Kidney (tissue), 14 donors: ENCODE results near the gene CARS1. TPM values are rescaled to one million over a fixed set of nuclear protein-coding genes. Genes with fewer than 3 reads are reported as not detected.

Experiments
- DNase-seq, 5 donors: peaks; one replicate each; pipeline ENCODE4 v3.0.0-alpha.2; 2013 to 2020
- FAIRE-seq: peaks from 2 replicates; lab custom pipeline; 2012; peaks lifted over from hg19 to GRCh38; lab: Jason Lieb, UNC
- H3K27ac ChIP-seq, 2 donors: one replicate each; pipeline ENCODE4 v1.7.0; 2013; ENCODE audit warnings: low read depth in 2 of 2, low read length in 2 of 2, inconsistent platforms in 1 of 2
- H3K27me3 ChIP-seq: one replicate; pipeline ENCODE4 v1.7.1; 2013; ENCODE audit warnings: low read length, inconsistent platforms; ENCODE audit not compliant: control insufficient read depth, insufficient read depth
- H3K36me3 ChIP-seq, 3 donors: one replicate each; pipeline versions ENCODE4 v1.7.0 to v1.7.1; 2013; ENCODE audit warnings: low read length in 3 of 3, control low read depth in 1 of 3, inconsistent platforms in 1 of 3; ENCODE audit not compliant: insufficient read depth in 3 of 3, control insufficient read depth in 2 of 3
- H3K4me1 ChIP-seq, 3 donors: one replicate each; pipeline versions ENCODE4 v1.7.0 to v1.7.1; 2013; ENCODE audit warnings: low read length in 3 of 3, inconsistent platforms in 1 of 3, low read depth in 1 of 3; ENCODE audit not compliant: control insufficient read depth in 2 of 3, insufficient read depth in 2 of 3
- H3K4me3 ChIP-seq, 3 donors: one replicate each; pipeline versions ENCODE4 v1.7.0 to v1.8.1; 2013; ENCODE audit warnings: low read length in 3 of 3, control low read depth in 1 of 3, inconsistent platforms in 1 of 3
- H3K9ac ChIP-seq, 3 donors: one replicate each; pipeline versions ENCODE4 v1.7.0 to v1.7.1; 2013; ENCODE audit warnings: low read length in 3 of 3, control low read depth in 1 of 3, inconsistent platforms in 1 of 3
- H3K9me3 ChIP-seq, 3 donors: one replicate each; pipeline versions ENCODE4 v1.7.0 to v1.7.1; 2013; ENCODE audit warnings: low read length in 3 of 3, control low read depth in 1 of 3, inconsistent platforms in 1 of 3; ENCODE audit not compliant: control insufficient read depth in 2 of 3, insufficient read depth in 1 of 3
- CTCF ChIP-seq: IDR thresholded peaks from 3 replicates; pipeline ENCODE4 v1.5.1; 2012; ENCODE audit warnings: mild to moderate bottlenecking, moderate library complexity, borderline replicate concordance; ENCODE audit not compliant: insufficient read depth; ENCODE audit errors: extremely low read depth
- intact Hi-C: fragments of 100-400 bp; cut with DNase I; formaldehyde crosslinking; loops from one replicate; pipeline ENCODE4 v1.11.1; 2022
- polyA plus RNA-seq: library from polyadenylated mRNA; stranded (reverse); fragments of 350-450 nt; fragmentation: Illumina TruSeq; extraction: RNeasy Lipid Tissue Mini Kit (QIAGEN cat#74804); gene quantifications from one replicate; pipeline ENCODE4 v1.2.3, GENCODE V29; 2014; ENCODE audit warnings: low read depth, low replicate concordance; ENCODE audit not compliant: insufficient read depth
- total RNA-seq: library from RNA; stranded (reverse); fragmentation: NEBNext Ultra II Directional; extraction: Animal tissue kit (Norgen Biotek cat#: 25700); gene quantifications from one replicate; pipeline ENCODE4 v1.2.1, GENCODE V29; 2021
- donor health status: control.
- donor health status: control.
- donor health status: control.
- donor health status: control.
- donor health status: control.
- donor health status: DM: yes; HTN: yes; CAD: no.
- donor health status: Normal renal cell carcinoma (clear cell type).

Gene CARS1
- total and polyA plus RNA-seq, 2 donors from 2014 or later: 26.5 to 49.5 TPM

DNA sequence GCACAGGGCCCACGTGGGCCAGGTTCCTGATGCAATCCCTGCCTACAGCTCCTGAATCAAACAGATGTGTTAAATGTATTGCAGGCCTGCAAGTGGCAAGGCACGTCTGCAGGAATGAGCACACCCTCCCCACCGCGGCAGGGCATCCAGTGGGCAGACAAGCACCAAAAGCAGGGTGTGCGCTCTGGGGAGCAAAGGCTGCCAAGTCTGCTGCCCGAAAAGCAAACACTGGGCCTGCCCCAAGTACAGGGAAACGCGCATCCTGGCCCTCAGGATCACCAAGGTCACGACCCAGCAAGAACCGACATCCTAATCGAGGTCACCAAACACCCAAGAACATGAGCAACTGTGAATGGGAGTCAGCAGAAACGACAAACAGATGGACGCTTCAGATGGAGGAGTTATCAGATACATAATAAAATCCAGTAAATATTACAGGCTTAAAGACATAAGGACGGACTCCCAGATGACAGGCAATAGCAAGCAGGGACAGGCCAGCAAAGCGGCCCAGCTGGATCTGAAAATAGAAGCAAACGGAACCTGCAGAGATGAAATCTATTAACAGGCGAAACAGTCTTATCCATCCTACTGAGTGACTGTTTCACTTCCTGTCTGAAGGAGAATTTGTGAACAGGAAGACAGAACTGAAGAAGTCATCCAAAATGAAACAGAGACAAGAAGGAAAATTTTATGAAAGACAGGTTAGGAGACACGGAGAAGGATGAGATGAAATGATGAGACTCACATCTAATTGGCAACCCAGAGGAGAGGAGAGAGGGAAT lies 26.7 kb downstream of the CARS1 start:
- no peak overlapping the region for H3K4me3 ChIP-seq
- peaks cover 0 to 19% (median 6%) of the 10 kb centered on the region in 3 donors for H3K4me1 ChIP-seq
- intact Hi-C loops: loop anchor here (10.0 kb wide), 1 partner anchor 184 kb away; the partner anchor contains the start of gene MRGPRG
- DNase-seq: peak in 2 of 5 donors; percentile 29 to 48
- H3K9me3 ChIP-seq: no peaks in the 10 kb centered on the region
- H3K27me3 ChIP-seq: no peaks in the 10 kb centered on the region
- H3K36me3 ChIP-seq: peaks cover 0 to 31% (median 27%) of the 10 kb centered on the region in 3 donors
- no peak for FAIRE-seq
- no peak for TF ChIP-seq CTCF
- no peak overlapping the region for H3K27ac ChIP-seq
- no peak overlapping the region for H3K9ac ChIP-seq

GRCh38 chr11:3028813-3029212 lies 28.4 kb downstream of the CARS1 start:
- Histone ChIP-seq H3K36me3 (peaks cover 0 to 29% (median 29%) of the 10 kb centered on the region in 3 donors), H3K9ac (no peak overlapping the region), H3K4me3 (no peak overlapping the region), H3K4me1 (peaks cover 0 to 19% (median 6%) of the 10 kb centered on the region in 3 donors), H3K9me3 (no peaks in the 10 kb centered on the region), H3K27ac (peak overlapping the region in 1 of 2 donors; percentile 29), H3K27me3 (no peaks in the 10 kb centered on the region)
- intact Hi-C loops: no loop called here
- FAIRE-seq (no peak), DNase-seq (peak in 1 of 5 donors; percentile 29)
- no peak for TF ChIP-seq CTCF

GRCh38 chr11:3026803-3027202 lies 30.4 kb downstream of the CARS1 start:
- DNase-seq: peak in 1 of 5 donors; percentile 19
- Histone ChIP-seq H3K27me3 (no peaks in the 10 kb centered on the region), H3K9ac (no peak overlapping the region), H3K9me3 (no peaks in the 10 kb centered on the region), H3K4me3 (no peak overlapping the region), H3K4me1 (peaks cover 0 to 21% (median 7%) of the 10 kb centered on the region in 3 donors), H3K27ac (no peak overlapping the region), H3K36me3 (peaks cover 0 to 29% (median 26%) of the 10 kb centered on the region in 3 donors)
- FAIRE-seq: no peak
- no peak for TF ChIP-seq CTCF
- intact Hi-C loops: no loop called here
